ENCODE results near the gene ALOX12.

The ALOX12 gene

DNA sequence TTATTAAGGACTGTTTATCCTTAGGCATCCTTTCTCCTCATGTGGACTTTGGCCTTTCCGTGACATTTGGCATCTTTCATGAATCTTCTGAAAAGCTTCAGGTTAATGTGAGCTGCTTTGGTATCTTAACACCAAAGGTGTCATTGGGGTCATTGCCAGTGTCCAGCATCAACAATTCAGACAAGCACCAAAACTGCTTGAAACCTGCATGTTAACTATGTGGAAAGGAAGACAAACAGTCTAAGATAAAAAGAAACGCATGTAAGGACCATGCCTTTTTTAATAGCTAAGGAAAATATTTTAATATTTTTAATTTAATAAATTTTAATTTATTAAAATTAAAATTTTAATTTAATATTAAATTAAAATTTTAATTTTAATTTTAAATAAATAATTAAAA lies 7.9 kb downstream of the ALOX12 start:
- DNase-seq: no peak

DNA sequence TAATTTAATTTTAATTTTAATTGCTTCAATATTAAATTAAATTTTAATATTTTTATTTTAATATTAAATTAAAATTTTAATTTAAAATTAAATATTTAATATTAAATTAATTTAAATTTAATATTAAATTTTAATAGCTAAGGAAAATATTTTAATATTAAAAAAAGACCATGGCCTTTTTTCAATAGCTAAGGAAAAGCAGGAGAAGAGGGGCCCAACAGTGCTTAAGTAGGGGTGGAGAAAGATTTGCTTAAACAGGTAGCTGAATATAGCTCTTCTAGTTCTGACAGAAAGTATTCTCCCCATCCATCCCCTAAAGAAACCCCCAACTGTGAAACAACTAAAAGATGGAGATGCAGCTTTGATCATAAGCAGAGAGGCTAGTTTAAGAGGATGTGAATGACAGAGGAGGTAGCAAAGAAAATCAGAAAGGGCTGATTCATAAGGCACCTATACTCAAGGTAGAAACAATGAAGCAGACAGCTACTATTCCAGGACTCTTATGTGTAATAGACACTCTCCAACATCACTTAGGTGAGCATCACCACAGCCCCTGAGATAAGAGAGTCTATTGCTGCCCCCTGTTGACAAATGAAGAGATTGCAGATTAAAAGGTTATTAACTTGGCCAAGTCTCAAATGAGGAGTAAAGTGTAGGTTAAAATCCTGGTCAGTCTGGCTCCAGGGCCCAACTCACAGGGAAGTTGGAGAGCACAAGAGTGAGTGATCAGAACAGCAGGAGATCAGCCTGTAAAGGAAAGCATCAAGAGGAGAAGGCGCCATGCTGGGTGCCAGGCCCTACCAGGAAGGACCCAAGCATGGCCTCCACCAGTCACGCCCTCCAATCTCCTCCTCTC lies 8.8 kb downstream of the ALOX12 start:
- DNase-seq: no peak

- no peak for DNase-seq
Observed at GRCh38 chr17:7005716-7006115, 9.9 kb downstream of the ALOX12 start.

DNA sequence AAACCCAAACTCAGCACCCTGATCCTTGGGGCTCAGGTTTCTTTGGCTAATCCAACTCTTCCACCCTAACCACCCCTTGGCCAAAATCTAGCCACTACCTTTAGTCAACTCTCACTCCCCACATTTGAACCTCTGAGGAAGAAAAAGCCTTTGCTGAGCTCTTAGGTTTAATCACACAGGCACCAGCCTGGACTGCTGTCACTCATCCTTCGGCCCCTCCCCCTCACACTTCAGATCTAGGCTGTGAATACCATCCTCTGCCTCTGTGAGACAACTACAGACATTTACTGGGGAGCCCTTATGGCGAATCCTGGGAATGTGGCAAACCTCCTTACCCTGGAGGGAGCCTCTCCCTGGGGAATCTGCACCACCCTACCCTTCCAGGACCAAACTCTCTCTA lies 11.3 kb downstream of the ALOX12 start:
- DNase-seq: no peak

DNA sequence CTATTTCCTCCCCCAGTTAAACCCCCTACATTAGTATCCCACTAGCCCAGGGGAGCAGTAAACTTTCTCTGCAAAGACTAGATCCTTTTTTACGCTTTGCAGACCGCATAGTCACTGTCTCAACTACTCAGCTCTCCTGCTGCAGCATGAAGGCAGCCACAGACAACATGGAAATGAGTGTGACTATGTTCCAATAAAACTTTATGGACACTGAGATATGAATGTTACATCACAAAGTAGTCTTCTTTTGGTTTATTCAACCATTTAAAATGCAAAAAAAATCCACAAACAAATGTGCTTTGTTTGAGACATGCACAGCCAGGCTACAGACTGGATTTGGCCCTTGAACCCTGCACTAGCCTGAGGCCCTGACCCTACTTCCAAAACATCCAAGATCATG lies 14.7 kb downstream of the ALOX12 start:
- no peak for DNase-seq

GRCh38 chr17:7011415-7011814 lies 15.6 kb downstream of the ALOX12 start:
- DNase-seq: no peak

GRCh38 chr17:7011942-7012254 lies 16.0 kb downstream of the ALOX12 start:
- no peak for DNase-seq

DNA sequence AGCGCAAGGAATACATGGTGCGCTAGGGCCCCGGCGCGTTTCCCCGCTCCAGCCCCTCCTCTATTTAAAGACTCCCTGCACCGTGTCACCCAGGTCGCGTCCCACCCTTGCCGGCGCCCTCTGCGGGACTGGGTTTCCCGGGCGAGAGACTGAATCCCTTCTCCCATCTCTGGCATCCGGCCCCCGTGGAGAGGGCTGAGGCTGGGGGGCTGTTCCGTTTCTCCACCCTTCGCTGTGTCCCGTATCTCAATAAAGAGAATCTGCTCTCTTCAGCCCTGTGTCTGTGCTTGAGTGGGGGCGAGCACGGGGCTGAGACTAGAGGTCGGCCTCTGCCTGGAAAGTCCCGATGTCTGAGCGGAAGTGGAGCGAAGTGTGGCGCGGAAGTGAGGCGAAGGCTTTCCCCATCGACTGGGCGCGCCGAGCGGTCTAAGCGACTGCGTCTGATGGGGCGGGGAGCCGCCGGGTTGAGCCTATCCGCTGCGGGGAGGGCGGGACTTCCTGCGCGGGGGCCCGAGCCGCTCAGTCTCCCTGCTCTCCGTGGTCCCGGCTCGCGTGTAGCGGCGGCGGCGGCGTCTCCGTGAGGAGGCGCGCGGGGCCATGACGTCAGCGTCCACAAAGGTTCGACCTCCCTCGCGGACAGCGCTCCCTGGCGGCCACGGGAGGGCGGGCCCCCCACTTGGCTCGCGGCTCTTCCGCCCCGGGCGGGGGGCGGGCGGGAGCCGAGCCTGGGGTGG lies 18.6 kb downstream of the ALOX12 start:
- peak; percentile 97 for DNase-seq

DNA sequence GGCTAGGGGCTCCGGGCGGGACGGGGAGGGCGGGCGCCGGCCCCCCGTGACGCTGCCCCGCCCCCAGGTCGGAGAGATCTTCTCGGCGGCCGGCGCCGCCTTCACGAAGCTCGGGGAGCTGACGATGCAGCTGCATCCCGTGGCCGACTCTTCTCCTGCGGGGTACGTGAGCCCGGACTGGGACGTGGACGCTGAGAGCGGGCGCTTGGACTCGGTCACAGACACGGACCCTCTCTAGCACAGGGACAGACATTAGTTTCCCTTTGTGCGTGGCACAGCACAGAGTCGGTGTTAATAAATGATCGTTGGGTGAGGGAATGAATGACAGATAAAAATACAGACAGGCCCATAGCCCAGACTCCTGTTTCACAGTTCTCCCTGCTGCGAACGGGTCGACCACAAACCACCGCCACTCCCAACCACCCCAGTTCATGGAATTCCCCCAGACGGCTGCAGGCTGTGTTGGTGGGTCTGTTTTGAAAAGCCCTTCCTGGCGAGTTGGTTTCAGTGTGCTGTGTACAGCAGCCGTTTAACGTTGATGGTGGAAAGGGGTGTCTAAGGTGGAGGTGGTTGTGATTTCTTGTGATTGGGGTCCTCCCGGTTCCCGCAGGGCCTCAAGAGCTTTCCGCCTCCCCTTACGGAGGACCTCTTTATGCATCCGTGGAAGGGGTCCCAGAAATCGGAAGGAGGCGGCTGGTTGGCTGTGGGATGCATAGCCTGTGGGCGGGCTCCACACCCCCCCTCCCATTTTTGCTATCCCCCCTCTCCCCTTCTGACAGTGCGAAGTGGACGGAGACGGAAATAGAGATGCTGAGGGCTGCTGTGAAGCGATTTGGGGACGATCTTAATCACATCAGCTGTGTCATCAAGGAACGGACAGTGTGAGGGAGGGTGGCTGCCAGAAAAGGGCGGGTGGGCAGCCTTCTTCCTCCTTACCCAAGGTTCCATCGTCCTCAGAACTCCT lies 19.4 kb downstream of the ALOX12 start:
- DNase-seq: peak; percentile 72

DNA sequence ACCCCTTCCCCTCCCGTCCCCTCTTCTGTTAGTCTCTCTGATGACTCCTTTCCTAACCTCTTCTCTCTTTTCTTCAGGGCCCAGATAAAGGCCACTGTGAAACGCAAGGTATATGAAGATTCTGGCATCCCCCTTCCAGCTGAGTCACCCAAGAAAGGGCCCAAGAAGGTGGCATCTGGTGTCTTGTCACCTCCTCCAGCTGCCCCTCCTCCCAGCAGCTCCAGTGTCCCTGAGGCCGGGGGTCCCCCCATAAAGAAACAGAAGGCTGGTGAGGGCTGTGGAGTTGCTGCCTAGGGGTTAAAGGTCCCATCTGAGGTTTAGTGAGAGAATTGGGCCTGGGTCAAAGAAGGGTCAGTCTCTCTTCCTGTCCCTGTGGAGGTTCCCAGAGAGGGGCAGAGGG lies 20.6 kb downstream of the ALOX12 start:
- DNase-seq: no peak

DNA sequence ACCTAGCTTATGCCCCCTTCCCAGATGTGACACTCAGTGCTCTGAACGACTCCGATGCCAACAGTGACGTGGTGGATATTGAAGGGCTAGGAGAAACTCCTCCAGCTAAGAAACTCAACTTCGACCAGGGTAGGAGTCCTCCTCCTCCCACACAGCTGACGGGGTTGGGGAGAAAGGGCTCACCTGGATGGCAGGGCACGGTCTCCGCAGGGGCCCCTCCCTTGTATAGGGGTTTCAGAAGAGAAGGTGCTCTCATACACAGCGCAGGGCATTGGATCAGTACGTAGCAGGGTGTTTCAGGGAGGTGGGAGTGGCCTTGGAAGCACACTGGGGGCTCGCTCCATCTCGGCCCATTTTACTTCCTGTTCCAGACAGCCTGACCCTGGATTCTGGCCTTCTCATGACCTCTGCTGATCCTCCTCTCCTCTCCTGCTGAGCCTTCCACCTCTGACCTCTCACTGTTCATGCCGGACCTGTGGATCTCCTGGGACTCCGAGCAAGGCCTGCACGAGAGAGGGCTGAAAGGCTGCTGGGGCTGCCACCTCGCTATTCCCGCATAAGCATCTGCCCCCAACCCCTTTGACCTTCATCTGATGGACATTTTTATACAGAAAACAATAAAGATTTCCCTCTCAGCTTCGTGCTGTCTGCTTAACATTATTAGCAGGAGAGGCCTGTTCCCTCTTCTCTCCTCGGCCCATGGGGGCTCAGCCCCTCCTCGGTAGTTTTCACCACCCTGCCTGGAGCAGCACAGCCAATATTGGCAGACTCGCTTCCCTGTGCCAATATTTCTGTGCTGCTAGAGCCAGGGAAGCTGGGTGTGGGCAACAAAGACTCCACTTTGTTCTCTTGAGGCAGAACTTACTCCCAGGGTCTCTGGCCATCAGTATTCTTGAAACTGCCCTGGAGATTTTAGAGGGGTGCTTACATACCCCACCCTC lies 21.3 kb downstream of the ALOX12 start:
- DNase-seq: no peak

GRCh38 chr17:7017827-7018200 lies 22.0 kb downstream of the ALOX12 start:
- DNase-seq: no peak

DNA sequence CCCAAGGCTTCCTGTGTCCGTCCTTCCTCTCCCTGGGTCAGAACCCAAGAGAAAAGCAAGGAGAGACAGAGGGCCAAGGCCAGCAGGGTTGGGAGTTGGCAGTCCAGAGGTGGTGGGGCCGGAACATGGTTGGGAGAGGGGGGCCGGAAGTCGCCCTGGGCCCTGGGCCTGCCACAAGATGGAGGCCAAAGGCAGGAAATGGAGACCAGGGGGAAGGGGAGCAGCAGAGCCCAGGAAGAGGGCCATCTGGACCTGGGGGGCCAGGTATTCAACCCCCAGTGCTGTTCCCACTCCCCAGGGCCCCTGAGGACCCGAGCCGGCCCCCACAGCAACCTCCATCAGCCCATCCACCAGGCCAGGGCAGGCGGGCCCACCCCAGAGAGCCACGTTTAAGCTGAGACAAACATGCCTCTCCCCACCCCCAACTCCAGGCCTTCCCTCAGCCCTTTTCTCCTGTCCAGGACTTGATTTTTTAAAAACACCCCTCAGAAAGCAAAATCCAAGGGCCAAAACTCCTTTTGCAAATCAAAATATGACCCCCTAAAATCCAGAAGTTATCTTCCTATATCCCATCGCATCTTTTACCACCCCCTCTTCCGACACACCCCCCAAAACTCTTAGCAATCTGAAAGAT lies 22.6 kb downstream of the ALOX12 start:
- DNase-seq: no peak

DNA sequence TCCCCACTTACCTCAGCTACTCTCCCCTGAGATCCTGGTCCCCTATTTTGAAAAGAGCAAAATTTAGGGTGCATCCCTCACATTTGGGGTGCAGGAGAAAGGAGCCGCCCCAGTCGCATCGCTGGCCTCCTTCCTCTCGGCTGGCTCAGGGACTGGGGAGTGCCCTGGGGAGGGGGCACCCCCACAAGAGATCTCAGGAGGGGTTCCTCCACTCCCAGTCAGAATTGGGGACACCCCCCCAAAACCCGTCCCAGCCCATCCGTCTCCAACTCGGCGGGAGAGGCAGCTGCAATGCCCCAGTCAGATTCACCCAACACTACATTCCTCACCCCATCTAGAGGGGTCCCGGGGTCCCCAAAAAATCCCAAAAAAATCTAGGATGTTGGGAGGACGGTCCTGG lies 23.5 kb downstream of the ALOX12 start:
- DNase-seq: no peak

GRCh38 chr17:7019839-7020519 lies 24.1 kb downstream of the ALOX12 start:
- DNase-seq: no peak

GRCh38 chr17:7020894-7021664 lies 25.2 kb downstream of the ALOX12 start:
- no peak for DNase-seq

- DNase-seq: peak; percentile 82
Observed at GRCh38 chr17:7021993-7022778, 26.3 kb downstream of the ALOX12 start.

DNA sequence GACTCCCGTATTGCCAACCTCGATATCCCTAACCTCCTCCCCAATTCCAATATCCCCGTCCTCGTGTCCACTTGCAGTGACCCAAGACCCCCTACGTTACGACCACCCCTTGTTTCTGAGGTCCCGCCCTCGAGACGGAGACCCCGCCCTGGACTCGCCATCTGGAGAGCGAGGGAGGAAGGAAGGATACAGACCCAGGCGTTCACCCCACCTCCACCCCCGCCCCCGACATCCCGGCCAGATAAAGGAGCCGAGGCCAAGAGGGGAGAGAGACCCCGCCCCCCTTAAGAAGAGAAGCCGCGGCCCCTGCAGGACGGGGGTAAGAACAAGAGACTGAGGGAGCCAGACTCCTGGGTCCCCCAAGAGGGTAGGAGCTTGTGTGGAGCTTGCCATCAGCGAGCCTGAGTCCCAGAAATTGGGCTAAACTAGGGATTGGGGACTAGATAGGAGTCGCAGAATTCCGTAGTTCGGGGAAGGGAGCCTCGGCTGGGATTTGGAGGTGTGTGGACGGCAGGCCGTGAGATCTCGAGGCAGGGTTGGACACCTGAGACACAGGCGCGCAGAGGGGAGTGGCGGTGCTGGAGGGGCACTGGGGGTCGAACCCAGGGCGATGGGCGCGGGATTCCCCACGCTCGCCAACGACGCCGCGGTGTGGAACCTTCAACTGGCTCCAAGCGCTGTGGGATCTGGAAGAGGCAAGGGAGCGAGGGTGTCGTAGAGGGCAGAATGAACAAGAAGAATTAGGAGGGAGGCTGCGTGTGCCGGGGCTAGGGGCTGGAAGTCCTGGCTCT lies 27.1 kb downstream of the ALOX12 start, which contains the start of gene BCL6B:
TSS of gene BCL6B (plus strand) at position 270 of the 791 bp plus-strand sequence. CDS start 622 bp downstream, outside the sequence.
- no peak for DNase-seq
